ENCODE results near the gene GIPC3.
A peak's percentile ranks its signal among the peaks of the same experiment; 100 is the strongest.
"Not testable (repeated sequence)": the region's sequence is repeated elsewhere in the genome, so short reads cannot be mapped to it uniquely, and the experiment has no call there.

Gene GIPC3

DNA sequence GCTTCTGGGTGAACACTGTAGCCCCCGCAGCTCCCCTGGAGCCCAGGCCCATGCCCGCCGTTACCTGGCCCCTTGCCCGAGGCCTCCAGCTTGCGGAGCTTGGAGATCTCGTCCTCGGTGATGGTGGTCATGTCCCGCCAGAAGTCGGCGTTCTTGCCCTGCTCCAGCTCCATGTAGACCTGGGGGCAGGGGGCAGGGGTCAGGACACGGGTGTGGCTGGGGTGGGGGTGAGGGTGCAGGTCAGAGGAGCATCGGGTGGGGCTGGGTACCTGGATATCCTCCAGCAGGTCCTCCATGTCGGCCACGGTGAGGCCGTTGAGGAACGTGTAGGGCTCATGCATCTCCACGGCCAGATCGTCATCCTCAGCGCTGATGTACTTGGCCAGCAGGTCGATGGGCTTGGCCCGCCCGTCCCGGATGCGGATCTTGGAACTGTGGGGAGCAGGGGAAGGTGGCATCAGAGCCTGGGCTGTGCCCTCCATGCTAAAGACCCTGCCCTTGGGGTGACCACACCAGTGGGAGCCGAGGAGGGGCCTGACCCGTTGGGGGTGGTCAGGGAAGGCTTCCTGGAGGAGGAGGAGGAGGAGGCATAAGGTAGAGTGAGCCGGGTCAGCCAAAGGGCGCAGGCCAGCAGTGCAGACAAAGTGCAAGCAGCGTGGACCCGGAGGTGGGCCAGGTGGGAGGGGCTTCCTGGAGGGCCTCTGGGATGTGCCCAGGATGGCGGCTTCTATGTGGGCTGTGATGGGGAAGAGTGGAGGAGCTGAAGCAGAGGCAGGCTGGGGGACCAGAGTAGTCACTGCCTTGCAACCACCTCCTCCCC, 33.7 kb downstream of the GIPC3 start:
- DNase-seq: no peak

DNA sequence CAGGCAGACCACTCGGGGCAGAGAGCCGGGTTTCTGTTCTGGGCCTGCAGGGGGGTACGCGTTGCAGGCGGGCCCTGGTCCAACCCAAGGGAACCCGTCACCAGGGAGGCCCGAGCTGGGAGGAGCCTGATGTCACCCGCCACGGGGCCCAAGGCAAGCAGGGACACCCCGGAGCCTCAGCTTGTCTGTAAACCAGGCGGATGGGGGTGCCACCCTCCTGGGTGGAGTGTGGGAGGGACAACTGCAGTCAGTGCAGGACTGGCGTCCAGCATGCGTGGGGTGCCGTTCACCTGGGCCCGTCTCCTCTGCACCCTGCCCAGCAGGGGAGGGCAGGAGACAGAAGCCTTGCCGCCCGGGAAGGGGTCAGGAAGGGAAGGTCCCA, 34.3 kb downstream of the GIPC3 start:
- no peak for DNase-seq

DNA sequence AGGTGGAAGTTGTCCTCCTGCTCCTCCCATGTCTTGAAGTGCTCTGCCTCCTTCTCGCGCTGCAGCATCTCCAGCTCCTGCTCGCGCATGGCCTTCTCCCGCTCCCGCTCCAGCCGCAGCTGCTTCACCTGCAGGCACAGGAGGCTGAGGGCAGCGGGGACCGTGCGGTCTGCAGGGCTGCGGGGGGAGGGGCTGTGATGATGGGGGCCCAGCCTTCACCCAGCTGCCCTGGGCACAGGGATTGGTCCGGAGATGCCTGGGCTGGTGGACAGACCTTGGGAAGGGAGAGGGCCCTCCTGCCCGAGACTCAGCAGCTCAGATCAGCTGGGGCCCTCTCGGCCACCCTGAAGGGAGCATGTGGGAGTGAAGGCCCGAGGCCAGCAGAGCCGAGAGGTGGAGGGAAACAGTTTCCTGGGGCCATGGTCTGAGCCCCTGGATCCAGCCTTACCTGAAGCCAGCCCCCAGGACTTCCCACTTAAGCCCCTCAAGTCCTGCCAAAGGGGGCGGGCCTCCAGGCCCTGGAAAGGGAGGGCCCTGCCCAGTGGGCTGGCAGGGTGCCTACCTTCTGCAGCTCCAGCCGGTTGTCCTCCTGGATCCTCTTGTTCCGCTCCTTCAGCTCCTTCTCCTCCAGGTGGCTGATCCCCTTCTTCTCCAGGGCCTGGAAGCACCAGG, 35.0 kb downstream of the GIPC3 start:
- DNase-seq: no peak

DNA sequence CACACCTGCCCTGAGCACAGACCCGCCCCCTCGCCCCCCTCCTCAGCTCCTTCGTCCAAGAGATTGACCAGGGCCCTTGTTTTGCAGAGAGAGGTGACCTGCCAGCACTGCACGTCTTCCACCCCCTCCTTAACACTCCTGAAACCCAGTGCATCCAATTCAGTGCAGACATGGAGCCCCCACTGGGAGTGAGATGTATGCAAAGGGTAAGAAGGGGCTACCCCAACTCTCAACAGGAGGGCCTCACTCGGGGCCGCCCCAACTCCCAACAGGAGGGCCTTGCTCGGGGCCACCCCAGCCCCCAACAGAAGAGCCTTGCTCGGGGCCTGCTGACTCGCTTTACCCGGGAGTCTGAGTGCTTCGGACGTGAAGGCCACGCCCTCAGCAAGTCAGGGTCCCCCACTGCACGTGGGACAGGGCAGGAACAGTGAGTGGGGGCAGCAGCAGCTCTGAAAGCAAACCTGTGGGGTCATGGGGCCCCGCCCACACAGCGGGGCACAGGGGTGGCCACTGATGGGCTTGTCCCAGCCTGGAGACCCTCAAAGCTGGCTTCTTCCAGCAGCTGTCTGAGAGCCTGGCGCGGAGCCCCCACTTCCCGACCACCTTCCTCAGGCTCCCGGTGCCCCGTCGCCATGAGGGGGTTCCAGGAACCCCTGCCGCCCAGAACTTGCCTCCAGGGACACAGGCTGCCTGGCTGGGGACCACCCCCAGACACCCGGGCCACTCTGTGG, 35.7 kb downstream of the GIPC3 start:
- DNase-seq: no peak

DNA sequence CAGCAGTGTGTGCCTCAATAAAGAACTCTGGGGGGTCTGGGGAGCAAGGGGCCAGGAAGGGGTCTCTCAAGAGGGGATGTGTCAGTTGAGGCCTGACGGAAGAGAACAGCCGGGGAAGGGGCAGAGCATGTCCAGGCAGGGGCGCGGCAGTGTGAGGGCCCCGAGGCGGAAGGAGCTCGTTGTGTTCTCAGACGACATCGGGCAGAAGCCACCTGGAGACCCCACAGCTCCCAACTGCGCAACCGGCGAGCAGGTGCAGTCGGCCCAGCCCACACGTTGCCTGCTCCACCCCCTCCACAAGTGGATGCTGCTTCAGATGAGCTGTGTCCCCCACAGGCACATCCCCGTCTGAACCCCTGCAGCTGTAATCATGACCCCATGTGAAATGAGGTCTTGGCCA, 36.4 kb downstream of the GIPC3 start:
- no peak for DNase-seq

DNA sequence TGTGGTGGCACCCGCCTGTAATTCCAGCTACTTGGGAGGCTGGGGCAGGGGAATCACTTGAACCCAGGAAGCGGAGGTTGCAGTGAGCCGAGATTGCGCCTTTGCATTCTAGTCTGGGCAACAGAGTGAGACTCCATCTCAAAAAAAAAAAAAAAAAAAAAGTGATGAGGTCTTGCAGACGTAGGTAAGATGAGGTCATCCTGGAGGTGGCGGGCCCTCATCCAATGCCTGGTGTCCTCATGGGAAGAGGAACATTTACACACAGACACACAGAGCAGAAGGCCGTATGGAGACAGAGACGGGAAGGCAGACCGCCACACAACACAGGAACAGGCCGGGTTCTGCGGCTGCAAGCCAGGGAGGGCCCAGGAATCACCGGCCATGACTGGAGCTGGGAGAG, 36.9 kb downstream of the GIPC3 start:
- DNase-seq: no peak

DNA sequence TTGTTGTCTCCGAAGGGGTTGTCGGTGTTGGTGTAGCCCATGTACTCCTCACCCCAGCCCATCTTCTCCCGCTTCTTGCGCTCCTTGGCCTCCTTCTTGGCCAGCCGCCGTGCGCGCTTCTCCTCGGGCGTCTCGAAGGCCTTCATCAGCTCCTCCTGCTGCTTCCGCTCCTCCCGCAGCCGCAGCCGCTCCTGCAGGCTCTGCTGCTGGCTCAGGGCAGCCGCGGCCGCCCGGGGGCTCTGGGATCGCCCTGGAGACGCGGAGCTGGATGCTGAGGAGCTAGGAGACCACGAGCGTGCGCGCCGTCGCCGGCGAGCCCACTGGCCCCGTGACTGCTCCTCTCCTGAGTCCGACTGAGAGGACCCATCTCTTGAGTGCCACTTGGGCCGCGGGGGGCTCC, 38.4 kb downstream of the GIPC3 start:
- no peak for DNase-seq

DNA sequence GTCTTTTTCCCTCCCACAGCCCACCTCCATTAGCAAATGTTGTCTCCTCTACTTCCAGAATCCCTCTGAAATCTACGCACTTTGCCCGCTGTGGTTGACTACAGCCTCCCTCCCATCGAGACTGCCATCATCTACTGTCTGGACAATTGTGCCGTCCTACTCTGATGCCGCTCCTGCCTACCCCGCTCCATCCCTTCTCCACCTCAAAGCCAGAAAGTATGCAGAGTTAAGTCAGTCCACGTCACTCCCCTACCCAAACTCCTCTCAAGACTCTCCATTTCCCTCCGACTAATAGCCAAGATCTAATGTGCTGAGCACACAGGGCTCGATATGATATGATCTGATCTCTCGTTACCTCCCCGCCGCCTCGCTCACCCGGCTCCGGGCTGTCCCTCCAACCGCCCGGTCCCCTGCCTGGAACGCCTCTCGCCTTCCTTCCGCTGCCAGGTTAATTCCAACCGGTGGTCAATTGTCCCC, 40.8 kb downstream of the GIPC3 start:
- DNase-seq: peak in 2 of 4 experiments; percentile 13 to 14

DNA sequence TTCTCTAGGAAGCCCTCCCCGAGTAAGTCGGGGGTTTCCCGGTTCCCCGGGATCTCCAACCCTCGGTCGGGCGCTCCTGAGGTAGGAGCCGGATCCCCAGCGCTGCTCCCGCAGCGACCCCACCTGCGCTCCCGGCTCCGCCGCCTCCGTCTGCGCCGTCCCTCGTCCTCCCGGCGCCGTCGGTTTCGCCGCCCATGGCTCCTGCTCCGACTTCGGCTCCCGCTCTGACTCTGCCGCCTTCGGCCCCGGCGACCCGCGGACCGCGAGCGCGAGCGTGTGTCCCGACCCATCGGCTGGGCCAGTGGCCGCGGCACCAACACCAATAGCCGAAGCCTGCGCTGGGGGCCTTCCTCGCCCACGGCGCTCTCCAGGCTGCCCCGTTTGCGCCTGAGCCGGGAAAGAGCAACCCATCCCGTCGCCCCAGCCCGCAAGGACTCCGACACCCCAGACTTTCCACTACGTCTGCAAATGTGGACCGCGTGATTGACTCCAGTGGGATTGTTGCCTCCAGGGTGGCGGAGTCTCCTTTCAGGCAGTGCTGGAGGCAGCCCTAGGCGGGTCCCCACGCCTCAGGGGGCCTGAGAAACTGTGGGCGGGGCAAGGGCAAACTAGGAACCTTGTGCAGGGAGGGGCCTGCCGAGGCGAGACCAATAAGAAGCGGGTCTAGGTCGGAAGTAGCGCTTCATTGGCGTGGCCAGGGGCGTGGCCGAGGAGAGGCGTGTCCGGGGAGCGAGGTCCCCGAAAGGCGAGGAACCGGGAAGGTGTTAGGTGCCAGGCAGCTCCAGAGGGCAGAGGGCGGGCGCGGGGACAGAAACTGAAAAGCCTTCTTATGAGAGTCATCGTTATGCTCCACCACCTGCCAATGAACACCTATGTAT, 41.4 kb downstream of the GIPC3 start, which contains the start of gene CACTIN:
Gene CACTIN, minus strand, starts transcription at position 318 of the 878 bp plus-strand sequence. Its CDS starts 28 bp downstream, at position 290.
- peak; percentile 99 to 100 (median 100) for DNase-seq

DNA sequence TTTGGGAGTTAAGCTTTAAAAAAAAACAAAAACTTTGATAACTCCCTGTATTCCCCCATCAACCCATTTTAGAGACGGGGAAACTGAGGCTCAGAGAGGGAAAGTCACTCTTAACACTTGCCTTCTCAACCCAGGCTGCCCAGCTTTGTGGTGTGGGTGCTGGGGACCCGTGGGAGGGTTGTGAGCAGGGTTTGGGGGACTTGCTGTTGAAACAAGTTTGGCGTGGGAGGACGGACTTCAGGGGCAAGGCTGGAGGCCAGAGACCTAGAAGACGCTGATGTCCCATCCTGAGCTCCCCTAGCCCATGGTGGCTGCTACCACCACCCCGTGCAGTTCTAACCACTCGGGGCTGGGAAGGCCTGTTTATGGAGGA, 42.1 kb downstream of the GIPC3 start:
- DNase-seq: no peak

DNA sequence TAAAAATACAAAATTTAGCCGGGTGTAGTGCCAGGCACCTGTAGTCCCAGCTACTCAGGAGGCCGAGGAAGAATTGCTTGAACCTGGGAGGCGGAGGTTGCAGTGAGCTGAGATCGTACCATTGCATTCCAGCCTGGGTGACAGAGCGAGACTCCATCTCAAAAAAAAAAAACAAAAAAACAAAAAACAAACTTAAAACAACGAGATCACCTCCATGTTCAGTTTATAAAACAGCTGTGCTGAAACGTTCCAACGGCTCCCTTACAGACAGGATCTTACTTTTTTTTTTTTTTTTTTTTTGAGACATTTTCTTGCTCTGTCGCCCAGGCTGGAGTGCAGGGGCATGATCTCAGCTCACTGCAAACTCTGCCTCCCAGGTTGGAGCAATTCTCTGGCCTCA, 43.5 kb downstream of the GIPC3 start:
- DNase-seq: not testable (repeated sequence)

DNA sequence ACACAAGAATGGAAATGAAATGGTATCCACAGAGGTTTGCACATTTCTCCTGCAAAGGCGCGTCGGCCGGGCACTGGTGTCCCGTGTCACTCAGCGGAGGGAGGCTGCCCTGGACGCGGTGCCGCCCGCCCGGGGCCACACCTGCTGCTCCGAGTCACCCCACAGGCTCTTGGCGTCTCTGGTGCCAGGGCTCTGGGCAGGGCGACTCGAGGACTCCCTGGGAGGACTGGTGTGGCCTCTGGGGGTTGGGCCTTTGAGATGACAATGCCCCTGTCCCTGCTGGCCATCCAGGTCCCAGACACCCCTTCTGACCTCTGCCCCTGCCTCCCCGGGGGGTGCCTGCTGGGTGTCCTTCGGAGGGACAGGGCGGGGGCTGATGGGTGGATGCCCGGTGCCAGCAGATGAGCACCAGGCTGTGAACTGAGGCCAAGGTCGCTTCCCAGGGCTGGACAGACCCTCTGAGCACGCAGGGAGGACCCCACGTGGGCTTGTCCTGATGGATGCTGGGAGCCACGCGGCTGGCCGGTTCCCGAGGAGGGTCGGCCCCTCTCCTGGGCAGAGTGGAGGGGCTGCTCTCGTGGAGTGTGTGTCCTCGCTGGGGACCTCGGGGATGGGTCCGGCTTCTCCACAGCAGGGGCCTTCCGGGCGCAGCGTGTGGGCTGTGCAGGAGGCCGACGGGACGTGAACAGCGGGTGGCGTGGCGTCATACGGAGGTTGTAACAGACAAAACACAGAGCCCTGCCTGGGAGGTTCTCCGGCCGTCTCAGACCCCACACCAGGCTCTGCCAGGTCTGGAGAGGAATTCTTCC, 46.0 kb downstream of the GIPC3 start:
- no peak for DNase-seq

DNA sequence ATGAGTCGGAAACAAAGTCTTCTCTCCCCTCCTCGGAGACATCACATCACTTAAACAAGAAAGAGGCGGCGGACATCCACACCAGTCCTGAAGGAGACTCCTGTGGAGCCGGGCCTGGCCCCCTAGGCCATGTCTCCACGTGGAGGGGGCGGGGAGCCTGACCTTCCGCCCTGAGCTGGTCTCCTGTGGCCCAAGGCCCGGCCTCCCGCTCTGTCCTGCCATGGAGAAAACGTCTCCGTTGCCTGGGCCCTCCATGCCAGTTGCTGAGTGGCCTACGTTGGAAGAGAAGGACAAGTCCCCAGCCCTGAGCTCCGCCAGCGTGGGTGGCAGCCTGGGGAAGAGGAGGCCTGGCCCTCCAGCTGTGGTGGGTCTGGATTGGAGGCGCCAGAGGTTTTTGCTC, 46.8 kb downstream of the GIPC3 start:
- DNase-seq: no peak

DNA sequence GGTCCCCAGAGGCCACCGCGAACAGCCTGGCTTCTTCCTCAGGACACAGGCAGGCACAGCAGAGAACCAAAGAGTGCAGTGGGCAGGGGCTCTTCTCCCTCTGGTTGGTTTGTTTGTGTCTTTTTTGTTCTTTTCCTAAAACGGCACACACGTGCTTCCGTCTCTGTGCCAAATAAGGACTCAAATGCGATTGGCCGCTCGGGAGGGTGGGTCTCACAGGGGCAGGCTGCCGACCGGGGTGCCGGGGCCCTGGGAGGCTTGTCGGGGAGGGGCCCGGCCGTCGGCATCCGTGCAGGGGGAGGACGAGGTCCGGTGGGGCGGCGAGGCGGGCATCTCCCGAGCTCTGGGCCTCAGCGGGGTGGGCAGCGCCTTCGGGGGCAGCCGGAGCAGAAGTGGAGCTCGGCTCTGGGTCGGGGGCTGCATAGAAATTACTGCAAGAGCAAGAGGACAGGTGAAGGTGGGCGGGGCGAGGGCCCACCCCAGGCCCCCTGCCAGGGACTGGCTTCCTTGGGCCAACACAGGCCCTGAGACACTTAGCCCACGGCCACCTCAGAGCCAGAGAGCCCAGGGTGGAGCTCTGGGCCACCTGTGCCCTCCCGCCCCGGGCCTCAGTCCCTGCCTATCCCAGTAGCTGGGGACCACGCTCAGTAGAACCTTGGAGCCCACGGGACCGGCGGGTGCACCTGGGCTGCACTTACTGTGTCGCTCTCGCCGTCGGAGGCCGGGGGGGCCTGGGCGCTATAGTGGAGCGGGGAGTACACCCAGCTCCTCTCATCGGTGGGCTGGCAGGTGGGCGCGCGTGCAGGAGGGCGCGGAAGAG, 47.7 kb downstream of the GIPC3 start:
- DNase-seq: no peak

DNA sequence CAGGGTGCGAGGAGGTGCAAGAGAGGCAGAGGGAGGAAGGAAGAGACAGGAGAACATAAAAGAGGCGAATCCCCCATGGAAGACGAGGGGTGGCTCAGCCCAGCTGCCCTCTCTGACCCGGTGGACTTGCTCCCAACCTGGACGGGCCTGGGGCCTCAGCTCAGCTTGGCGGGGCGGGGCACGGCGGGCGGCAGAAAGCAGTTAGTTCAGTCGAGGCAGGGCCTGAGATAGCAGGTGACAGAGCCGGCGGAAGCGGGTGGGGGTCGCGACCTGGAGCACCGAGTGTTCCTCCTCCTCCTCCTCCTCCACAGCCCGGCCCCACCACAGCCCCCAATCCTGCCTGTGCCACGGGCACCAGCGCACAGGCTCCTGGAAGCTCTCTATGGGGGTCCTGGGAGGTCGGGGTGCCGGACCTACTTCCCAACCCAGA, 48.3 kb downstream of the GIPC3 start:
- DNase-seq: no peak

DNA sequence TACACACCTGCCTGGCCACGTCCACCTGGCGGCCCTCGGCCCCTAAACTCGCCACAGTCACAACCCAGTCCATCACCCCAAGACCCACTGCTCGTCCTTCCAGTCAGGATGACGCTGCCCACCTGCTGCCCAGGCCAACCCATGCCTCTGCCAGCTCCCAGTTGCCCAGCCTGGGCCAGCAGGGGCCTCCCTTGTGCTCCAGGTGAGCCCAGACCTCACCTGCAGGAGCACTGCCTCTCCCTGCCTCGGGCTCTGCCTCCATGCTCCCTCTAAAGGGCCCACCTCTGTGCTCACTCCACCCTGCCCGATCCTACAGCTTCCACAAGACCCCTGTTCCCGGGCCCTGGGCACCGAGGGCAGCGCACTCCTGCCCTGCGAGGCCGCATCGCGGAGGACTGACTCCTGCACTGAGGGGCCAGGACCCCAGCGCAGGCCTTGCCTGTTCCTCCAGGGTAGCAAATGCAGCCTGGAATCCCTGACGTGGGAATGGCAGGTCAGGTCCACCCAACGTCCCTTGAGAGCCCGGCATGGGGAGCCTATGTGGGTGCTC, 49.3 kb downstream of the GIPC3 start:
- DNase-seq: no peak

DNA sequence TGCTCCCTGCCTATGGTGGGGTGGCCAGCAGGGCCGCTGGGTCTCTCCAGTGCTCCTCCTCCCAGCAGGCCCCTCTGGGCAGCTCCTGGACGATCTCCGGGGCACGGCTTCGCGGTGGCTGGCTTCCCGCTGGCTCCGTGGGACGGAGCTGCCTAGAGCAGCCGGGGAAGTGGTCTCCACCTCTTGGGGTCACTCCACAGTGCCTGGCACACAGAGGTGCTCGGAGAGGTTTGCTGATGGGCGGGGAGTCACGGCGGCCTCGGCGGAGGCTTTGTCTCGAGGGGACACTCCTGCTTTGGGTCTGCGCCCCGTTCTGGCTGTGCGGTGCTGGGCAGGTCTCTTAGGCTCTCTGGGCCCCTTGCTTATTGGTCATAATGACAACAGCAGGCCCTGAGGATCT, 51.2 kb downstream of the GIPC3 start:
- DNase-seq: no peak

DNA sequence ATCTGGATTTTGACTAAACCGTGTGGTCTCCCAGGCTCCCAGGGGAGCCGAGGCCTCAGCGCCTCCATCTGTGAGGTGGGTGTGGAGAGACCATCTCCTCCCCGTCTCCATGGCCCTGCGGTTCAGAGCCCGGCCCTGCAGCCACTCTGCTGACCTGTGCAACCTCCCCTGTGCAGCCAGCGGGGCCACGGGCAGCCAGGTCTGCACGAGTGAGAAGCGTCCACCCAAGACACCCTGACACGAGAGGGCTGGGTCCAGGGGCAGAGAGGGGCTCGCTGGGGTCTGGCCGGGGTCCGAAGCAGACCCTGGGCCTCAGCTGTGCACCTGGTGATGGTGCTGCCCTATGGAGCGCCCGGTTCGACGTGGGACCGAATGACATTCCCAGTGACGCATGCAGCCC, 51.7 kb downstream of the GIPC3 start:
- no peak for DNase-seq

DNA sequence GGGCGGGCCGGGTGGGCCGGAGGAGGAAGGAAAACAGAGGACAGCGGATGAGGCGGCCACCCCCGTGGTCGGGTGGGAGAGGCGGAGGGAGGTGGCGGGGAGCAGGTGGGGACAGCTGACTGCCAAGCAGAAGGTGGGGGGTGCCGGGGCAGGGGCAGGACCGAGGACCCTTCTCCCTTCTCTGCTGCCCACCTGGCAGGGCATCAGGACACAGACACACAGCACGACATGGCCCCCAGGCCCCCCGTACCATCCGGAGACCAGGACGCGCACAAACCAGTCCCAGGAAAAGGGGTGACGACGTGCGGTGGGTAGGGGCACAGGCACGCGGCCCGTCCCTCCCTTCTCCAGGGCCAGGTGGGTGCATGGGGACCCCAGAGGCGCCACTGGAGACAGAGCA, 52.3 kb downstream of the GIPC3 start:
- DNase-seq: no peak
